MG63 (cell line): ENCODE data around the gene SLC35A4. TPM values are rescaled to one million over a fixed set of nuclear protein-coding genes. Genes with fewer than 3 reads are reported as not detected.
"Not testable (repeated sequence)": the region's sequence is repeated elsewhere in the genome, so short reads cannot be mapped to it uniquely, and the experiment has no call there.

ENCODE experiments used
- DNase-seq: peaks from one replicate; pipeline ENCODE4 v3.0.0-alpha.2; 2020
- H3K27me3 ChIP-seq: fragments of 250-450 bp; sonication (Bioruptor Pico); 2 replicates; pipeline ENCODE4 v1.5.1; 2020; ENCODE audit warnings: mild to moderate bottlenecking, moderate library complexity
- H3K36me3 ChIP-seq: fragments of 250-450 bp; sonication (Bioruptor Pico); 2 replicates; pipeline ENCODE4 v1.5.1; 2020; ENCODE audit warnings: mild to moderate bottlenecking, moderate library complexity
- H3K4me3 ChIP-seq: fragments of 250-450 bp; sonication (Bioruptor Pico); 2 replicates; pipeline ENCODE4 v1.5.1; 2020; ENCODE audit warnings: mild to moderate bottlenecking, moderate library complexity
- H3K9me3 ChIP-seq: fragments of 250-450 bp; sonication (Bioruptor Pico); 2 replicates; pipeline ENCODE4 v1.5.1; 2020; ENCODE audit warnings: mild to moderate bottlenecking, moderate library complexity
- total RNA-seq: library from RNA; depleted of rRNA; stranded (reverse); fragments of >200 nt; shearing (Covaris generic); gene quantifications from 2 replicates; pipeline ENCODE4 v1.2.3, GENCODE V29; 2014; ENCODE audit warnings: low replicate concordance

The SLC35A4 gene
- total RNA-seq, 1 experiment from 2014 or later = 24.8 TPM

GRCh38 chr5:140570058-140570457 lies 5.4 kb downstream of the SLC35A4 start:
- no peaks in the 10 kb centered on the region for H3K9me3 ChIP-seq
- no peak overlapping the region for H3K4me3 ChIP-seq
- H3K27me3 ChIP-seq = no peaks in the 10 kb centered on the region
- H3K36me3 ChIP-seq = peaks cover 43% of the 10 kb centered on the region
- no peak for DNase-seq

GRCh38 chr5:140570488-140570887 lies 5.9 kb downstream of the SLC35A4 start:
- Histone ChIP-seq H3K4me3 (no peak overlapping the region), H3K36me3 (peaks cover 39% of the 10 kb centered on the region), H3K27me3 (no peaks in the 10 kb centered on the region), H3K9me3 (no peaks in the 10 kb centered on the region)
- DNase-seq = no peak

GRCh38 chr5:140571105-140571504 lies 6.5 kb downstream of the SLC35A4 start:
- Histone ChIP-seq H3K36me3 (peaks cover 33% of the 10 kb centered on the region), H3K27me3 (no peaks in the 10 kb centered on the region), H3K4me3 (no peak overlapping the region), H3K9me3 (no peaks in the 10 kb centered on the region)
- no peak for DNase-seq

- no peak for DNase-seq
Measured at GRCh38 chr5:140573683-140574082, 9.1 kb downstream of the SLC35A4 start.

GRCh38 chr5:140574165-140574564 lies 9.5 kb downstream of the SLC35A4 start:
- H3K4me3 ChIP-seq = no peak overlapping the region
- DNase-seq = no peak
- H3K27me3 ChIP-seq = no peaks in the 10 kb centered on the region
- H3K36me3 ChIP-seq = peaks cover 5% of the 10 kb centered on the region; the same call in 1 of the 2 replicates
- no peaks in the 10 kb centered on the region for H3K9me3 ChIP-seq

More at GRCh38 chr5:140573683-140574082, 9.1 kb downstream of the SLC35A4 start:
- Histone ChIP-seq H3K36me3 (peaks cover 9% of the 10 kb centered on the region), H3K9me3 (no peaks in the 10 kb centered on the region), H3K4me3 (no peak overlapping the region), H3K27me3 (no peaks in the 10 kb centered on the region)

GRCh38 chr5:140575309-140575708 lies 10.7 kb downstream of the SLC35A4 start:
- H3K36me3 ChIP-seq = 0 out of 2 replicates have a peak, but pooled peaks cover 2% of the 10 kb centered on the region
- DNase-seq = peak; percentile 54
- no peaks in the 10 kb centered on the region for H3K27me3 ChIP-seq
- no peak overlapping the region for H3K4me3 ChIP-seq
- no peaks in the 10 kb centered on the region for H3K9me3 ChIP-seq

GRCh38 chr5:140576776-140577201 lies 12.2 kb downstream of the SLC35A4 start:
- no peaks in the 10 kb centered on the region for H3K9me3 ChIP-seq
- H3K36me3 ChIP-seq = no peaks in the 10 kb centered on the region
- no peaks in the 10 kb centered on the region for H3K27me3 ChIP-seq
- no peak overlapping the region for H3K4me3 ChIP-seq
- no peak for DNase-seq

GRCh38 chr5:140579188-140579747 lies 14.6 kb downstream of the SLC35A4 start:
- not testable (repeated sequence) for H3K27me3 ChIP-seq, H3K36me3 ChIP-seq, H3K9me3 ChIP-seq, DNase-seq, H3K4me3 ChIP-seq

GRCh38 chr5:140587495-140587894 lies 22.9 kb downstream of the SLC35A4 start:
- no peaks in the 10 kb centered on the region for H3K27me3 ChIP-seq
- no peak for DNase-seq
- H3K36me3 ChIP-seq = no peaks in the 10 kb centered on the region
- no peak overlapping the region for H3K4me3 ChIP-seq
- H3K9me3 ChIP-seq = no peaks in the 10 kb centered on the region; the same call in 1 of the 2 replicates

GRCh38 chr5:140588311-140589070 lies 23.9 kb downstream of the SLC35A4 start:
- DNase-seq = peak; percentile 33
- no peak overlapping the region for H3K4me3 ChIP-seq

GRCh38 chr5:140590861-140591260 lies 26.2 kb downstream of the SLC35A4 start:
- no peaks in the 10 kb centered on the region for H3K9me3 ChIP-seq
- no peaks in the 10 kb centered on the region for H3K27me3 ChIP-seq
- H3K36me3 ChIP-seq = no peaks in the 10 kb centered on the region
- H3K4me3 ChIP-seq = no peak overlapping the region
- no peak for DNase-seq

More at GRCh38 chr5:140588311-140589070, 23.9 kb downstream of the SLC35A4 start:
- Histone ChIP-seq H3K36me3 (no peaks in the 10 kb centered on the region), H3K9me3 (no peaks in the 10 kb centered on the region), H3K27me3 (no peaks in the 10 kb centered on the region)

- no peaks in the 10 kb centered on the region for H3K36me3 ChIP-seq
- H3K4me3 ChIP-seq = no peak overlapping the region
- peak; percentile 43 for DNase-seq
- no peaks in the 10 kb centered on the region for H3K9me3 ChIP-seq
- H3K27me3 ChIP-seq = no peaks in the 10 kb centered on the region
Measured at GRCh38 chr5:140591747-140592372, 27.2 kb downstream of the SLC35A4 start.

- not testable (repeated sequence) for H3K36me3 ChIP-seq, DNase-seq, H3K9me3 ChIP-seq, H3K4me3 ChIP-seq, H3K27me3 ChIP-seq
Measured at GRCh38 chr5:140593070-140593469, 28.4 kb downstream of the SLC35A4 start.

- Histone ChIP-seq H3K36me3 (no peaks in the 10 kb centered on the region), H3K9me3 (no peaks in the 10 kb centered on the region), H3K27me3 (no peaks in the 10 kb centered on the region), H3K4me3 (no peak overlapping the region)
- DNase-seq = no peak
Measured at GRCh38 chr5:140594169-140594568, 29.5 kb downstream of the SLC35A4 start.

- H3K4me3 ChIP-seq = no peak overlapping the region
- H3K27me3 ChIP-seq = no peaks in the 10 kb centered on the region
- H3K9me3 ChIP-seq = no peaks in the 10 kb centered on the region
- H3K36me3 ChIP-seq = no peaks in the 10 kb centered on the region
- no peak for DNase-seq
Measured at GRCh38 chr5:140595538-140596300, 31.1 kb downstream of the SLC35A4 start.

GRCh38 chr5:140596321-140596741 lies 31.7 kb downstream of the SLC35A4 start:
- H3K4me3 ChIP-seq = no peak overlapping the region
- H3K36me3 ChIP-seq = no peaks in the 10 kb centered on the region
- no peak for DNase-seq
- no peaks in the 10 kb centered on the region for H3K9me3 ChIP-seq
- no peaks in the 10 kb centered on the region for H3K27me3 ChIP-seq

- no peak for DNase-seq
- Histone ChIP-seq H3K9me3 (no peaks in the 10 kb centered on the region), H3K36me3 (no peaks in the 10 kb centered on the region), H3K27me3 (no peaks in the 10 kb centered on the region), H3K4me3 (no peak overlapping the region)
Measured at GRCh38 chr5:140598836-140599235, 34.2 kb downstream of the SLC35A4 start.
